CD4-positive, alpha-beta T cell treated with Interleukin-1 beta for 1 hour (primary cell): ENCODE measurements around the gene MYRIP.

Experiments used
- DNase-seq, 2 donors: peaks; one replicate each; pipeline ENCODE4 v3.0.0-alpha.2; 2020 to 2022

Gene MYRIP

GRCh38 chr3:40200692-40201316, 391.4 kb downstream of the MYRIP start:
- no peak for DNase-seq

GRCh38 chr3:40201770-40202169, 392.4 kb downstream of the MYRIP start:
- DNase-seq, result no peak

GRCh38 chr3:40206522-40206921, 397.1 kb downstream of the MYRIP start:
- DNase-seq, result no peak

- no peak for DNase-seq
These were observed 398.4 kb downstream of the MYRIP start for GRCh38 chr3:40207796-40208195.

- DNase-seq, result no peak
These were observed 398.8 kb downstream of the MYRIP start for GRCh38 chr3:40208251-40208650.

GRCh38 chr3:40211579-40211978, 402.2 kb downstream of the MYRIP start:
- no peak for DNase-seq

- DNase-seq, result no peak
These were observed 404.1 kb downstream of the MYRIP start for GRCh38 chr3:40213556-40213955.

- DNase-seq, result no peak
These were observed 405.6 kb downstream of the MYRIP start for GRCh38 chr3:40215015-40215414.

GRCh38 chr3:40216471-40216870, 407.1 kb downstream of the MYRIP start:
- no peak for DNase-seq

- DNase-seq, result no peak
These were observed 414.4 kb downstream of the MYRIP start for GRCh38 chr3:40223856-40224255.

- no peak for DNase-seq
These were observed 415.5 kb downstream of the MYRIP start for GRCh38 chr3:40224796-40225515.

GRCh38 chr3:40226636-40227035, 417.2 kb downstream of the MYRIP start:
- DNase-seq, result no peak

GRCh38 chr3:40228792-40229350, 419.5 kb downstream of the MYRIP start:
- DNase-seq, result no peak

- DNase-seq, result peak in 1 of 2 donors; percentile 59
These were observed 420.0 kb downstream of the MYRIP start for GRCh38 chr3:40229386-40229785.

- no peak for DNase-seq
These were observed 420.6 kb downstream of the MYRIP start for GRCh38 chr3:40229963-40230362.

- no peak for DNase-seq
These were observed 421.0 kb downstream of the MYRIP start for GRCh38 chr3:40230382-40230781.

GRCh38 chr3:40232626-40233025, 423.2 kb downstream of the MYRIP start:
- no peak for DNase-seq

GRCh38 chr3:40237159-40237558, 427.8 kb downstream of the MYRIP start:
- no peak for DNase-seq

GRCh38 chr3:40237889-40238571, 428.6 kb downstream of the MYRIP start:
- DNase-seq, result no peak

- DNase-seq, result no peak
These were observed 431.5 kb downstream of the MYRIP start for GRCh38 chr3:40240921-40241320.

GRCh38 chr3:40242216-40242615, 432.8 kb downstream of the MYRIP start:
- DNase-seq, result no peak

GRCh38 chr3:40242638-40243037, 433.2 kb downstream of the MYRIP start:
- DNase-seq, result no peak

- DNase-seq, result no peak
These were observed 433.6 kb downstream of the MYRIP start for GRCh38 chr3:40243056-40243455.
